Omental fat pad (tissue), 4 donors: Measurements from ENCODE around the gene ABHD16B. TPM values are rescaled to one million over a fixed set of nuclear protein-coding genes. Genes with fewer than 3 reads are reported as not detected.
"Not testable (repeated sequence)": the region's sequence is repeated elsewhere in the genome, so short reads cannot be mapped to it uniquely, and the experiment has no call there.

ENCODE experiments used
- ATAC-seq: fragments of 150-250 bp; one replicate; pipeline ENCODE4 v1.9.1; 2016; ENCODE audit warnings: mild to moderate bottlenecking, moderate library complexity; ENCODE audit not compliant: low FRiP score
- DNase-seq: peaks from one replicate; pipeline ENCODE4 v3.0.0-alpha.2; 2019; ENCODE audit warnings: low spot score
- total RNA-seq, 4 donors: library from RNA; depleted of rRNA; stranded (reverse); fragments of >200 nt; gene quantifications; one replicate each; pipeline ENCODE4 v1.1.0, GENCODE V29; 2016
- TF ChIP-seq, protein P1 (sequence below), 3 donors: fragments of 450-650 bp; IDR thresholded peaks; one replicate each; pipeline ENCODE4 v1.5.1; 2016 to 2017; ENCODE audit warnings: antibody characterized with exemption in 3 of 3, mild to moderate bottlenecking in 3 of 3, moderate library complexity in 2 of 3

ABHD16B gene
- total RNA-seq, 4 donors from 2014 or later, result not detected

- DNase-seq, result no peak
- TF ChIP-seq, protein P1, sequence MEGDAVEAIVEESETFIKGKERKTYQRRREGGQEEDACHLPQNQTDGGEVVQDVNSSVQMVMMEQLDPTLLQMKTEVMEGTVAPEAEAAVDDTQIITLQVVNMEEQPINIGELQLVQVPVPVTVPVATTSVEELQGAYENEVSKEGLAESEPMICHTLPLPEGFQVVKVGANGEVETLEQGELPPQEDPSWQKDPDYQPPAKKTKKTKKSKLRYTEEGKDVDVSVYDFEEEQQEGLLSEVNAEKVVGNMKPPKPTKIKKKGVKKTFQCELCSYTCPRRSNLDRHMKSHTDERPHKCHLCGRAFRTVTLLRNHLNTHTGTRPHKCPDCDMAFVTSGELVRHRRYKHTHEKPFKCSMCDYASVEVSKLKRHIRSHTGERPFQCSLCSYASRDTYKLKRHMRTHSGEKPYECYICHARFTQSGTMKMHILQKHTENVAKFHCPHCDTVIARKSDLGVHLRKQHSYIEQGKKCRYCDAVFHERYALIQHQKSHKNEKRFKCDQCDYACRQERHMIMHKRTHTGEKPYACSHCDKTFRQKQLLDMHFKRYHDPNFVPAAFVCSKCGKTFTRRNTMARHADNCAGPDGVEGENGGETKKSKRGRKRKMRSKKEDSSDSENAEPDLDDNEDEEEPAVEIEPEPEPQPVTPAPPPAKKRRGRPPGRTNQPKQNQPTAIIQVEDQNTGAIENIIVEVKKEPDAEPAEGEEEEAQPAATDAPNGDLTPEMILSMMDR (IDR thresholded peaks at IDR 0.05), result no peak
- no peak for ATAC-seq
Observed at GRCh38 chr20:63876489-63877036, 15.3 kb downstream of the ABHD16B start.

- DNase-seq, result no peak
- TF ChIP-seq, protein P1 (IDR thresholded peaks at IDR 0.05), result no peak
- no peak for ATAC-seq
Observed at GRCh38 chr20:63877755-63878470, 16.6 kb downstream of the ABHD16B start.

- TF ChIP-seq, protein P1 (IDR thresholded peaks at IDR 0.05), result no peak
- DNase-seq (no peak), ATAC-seq (no peak)
Observed at GRCh38 chr20:63878899-63879663, 17.8 kb downstream of the ABHD16B start.

GRCh38 chr20:63880901-63881300 is 19.6 kb downstream of the ABHD16B start:
- not testable (repeated sequence) for ATAC-seq, DNase-seq

GRCh38 chr20:63881451-63882226 is 20.3 kb downstream of the ABHD16B start:
- no peak for ATAC-seq
- no peak for DNase-seq
- TF ChIP-seq, protein P1 (IDR thresholded peaks at IDR 0.05), result no peak

DNA sequence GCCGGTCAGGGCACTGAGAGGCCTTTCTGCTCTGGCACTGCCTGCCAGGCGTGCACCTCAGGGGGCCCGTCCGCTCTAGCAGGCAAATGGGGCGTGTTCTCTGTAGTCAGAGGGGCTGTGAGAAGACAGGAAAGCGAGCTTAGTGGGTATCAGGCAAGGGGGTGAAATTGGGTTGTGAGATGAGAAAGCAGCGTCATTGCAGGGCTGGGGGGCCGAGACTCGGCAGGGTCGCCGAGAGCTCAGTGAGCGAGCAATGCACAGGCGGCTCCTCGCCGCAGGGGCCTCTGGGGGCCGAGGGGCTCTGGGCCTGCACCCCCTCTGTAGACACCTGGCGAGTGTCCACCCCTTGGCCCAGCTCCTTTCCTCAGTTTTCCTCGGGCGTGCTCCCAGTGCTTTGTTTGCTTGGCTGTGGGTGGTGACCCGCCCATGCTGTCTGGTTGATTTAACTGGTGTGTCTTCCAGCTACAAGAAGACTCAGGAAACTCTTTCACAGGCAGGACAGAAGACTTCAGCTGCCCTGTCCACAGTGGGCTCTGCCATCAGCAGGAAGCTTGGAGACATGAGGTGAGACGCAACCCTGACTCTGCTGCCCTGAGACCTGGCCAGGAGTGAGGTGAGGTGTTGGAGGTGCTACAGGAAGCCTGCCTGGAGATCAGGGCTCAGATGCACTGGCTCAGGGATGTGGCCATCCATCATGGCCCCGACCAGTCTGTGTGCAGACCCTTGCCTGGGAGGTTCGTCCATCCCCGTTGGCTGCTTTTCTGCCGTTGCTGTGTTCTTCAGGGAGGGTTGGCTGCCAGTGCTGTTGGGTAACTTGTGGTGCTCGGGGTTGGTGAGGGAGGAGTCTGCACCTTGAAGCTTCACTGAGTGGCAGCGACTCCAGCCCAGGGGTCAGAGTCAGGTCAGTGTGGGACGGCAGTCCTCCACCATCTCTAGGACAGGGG is 21.2 kb downstream of the ABHD16B start:
- DNase-seq, result no peak
- ATAC-seq, result no peak
- TF ChIP-seq, protein P1 (IDR thresholded peaks at IDR 0.05), result no peak
